HG03520 (cell line): ENCODE measurements around the gene CCDC150.
"Not testable (repeated sequence)": the region's sequence is repeated elsewhere in the genome, so short reads cannot be mapped to it uniquely, and the experiment has no call there.

Experiments used
- ATAC-seq: cut with Tn5 transposase; IDR thresholded peaks from one replicate; pipeline ENCODE4 v1.9.1; 2021; ENCODE audit warnings: mild to moderate bottlenecking, moderate library complexity; ENCODE audit not compliant: unreplicated experiment

Gene CCDC150

DNA sequence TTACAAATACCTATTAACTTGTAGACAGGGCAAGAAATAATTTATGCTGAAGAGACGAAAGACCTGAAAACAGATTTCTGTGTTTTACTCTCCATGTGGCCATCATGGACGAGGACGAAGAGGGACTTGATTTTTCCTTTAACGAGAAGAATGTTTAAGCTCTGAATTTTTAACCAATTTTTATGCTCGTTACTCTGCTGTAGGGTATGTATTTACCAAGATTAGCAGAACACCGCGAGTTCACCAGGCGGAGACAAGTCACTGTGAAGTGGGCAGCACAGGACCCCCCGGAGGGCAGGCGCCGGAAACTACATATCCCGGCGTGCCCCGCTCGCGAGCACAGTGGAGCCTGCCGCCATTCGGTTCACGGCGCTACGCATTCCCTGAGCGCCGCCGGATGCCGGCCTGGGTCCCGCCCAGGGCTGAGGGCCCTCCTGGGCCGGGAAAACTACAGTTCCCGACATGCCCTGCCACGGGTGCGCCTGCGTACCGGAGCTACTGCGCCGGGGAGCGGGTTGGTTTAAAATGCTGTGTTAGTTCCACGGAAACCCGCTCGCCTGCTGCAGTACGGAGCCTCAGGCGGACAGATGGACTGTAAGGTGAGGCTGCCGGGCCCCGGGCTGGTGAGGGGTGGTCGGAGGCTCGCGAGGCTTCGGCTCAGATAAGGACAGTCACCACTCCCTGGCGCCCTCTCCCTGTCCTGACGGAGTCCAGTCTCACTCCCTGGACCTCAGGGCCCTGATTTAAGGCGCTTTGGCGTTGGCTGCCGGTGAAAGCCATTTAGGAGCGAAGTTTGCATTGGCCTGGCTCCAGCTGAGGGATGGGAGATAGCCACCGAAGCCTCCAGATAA is at the start of gene CCDC150:
TSS of gene CCDC150 (plus strand) at position 536 of the 851 bp plus-strand sequence. CDS start at position 588, 52 bp downstream.
- ATAC-seq: peak; percentile 100

DNA sequence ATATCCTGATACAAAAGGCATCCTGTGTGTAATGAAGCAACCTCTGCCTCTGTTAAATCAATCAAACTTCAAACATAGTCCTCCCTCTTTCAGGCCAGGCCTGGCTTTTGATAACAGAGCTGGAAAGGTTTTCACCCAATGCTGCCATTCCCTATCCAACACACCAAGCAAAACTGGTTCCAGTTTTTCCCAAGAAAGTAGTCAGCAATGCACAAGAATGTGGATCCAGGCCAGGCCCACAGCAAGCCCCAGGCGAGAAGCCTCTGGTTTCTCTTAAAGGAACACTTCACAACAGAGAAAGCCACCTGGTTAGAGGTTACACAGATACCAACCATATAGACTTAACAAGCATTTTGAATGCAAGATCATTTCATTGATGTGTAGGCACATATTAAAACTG is 49.2 kb upstream of the CCDC150 start:
- ATAC-seq: no peak

DNA sequence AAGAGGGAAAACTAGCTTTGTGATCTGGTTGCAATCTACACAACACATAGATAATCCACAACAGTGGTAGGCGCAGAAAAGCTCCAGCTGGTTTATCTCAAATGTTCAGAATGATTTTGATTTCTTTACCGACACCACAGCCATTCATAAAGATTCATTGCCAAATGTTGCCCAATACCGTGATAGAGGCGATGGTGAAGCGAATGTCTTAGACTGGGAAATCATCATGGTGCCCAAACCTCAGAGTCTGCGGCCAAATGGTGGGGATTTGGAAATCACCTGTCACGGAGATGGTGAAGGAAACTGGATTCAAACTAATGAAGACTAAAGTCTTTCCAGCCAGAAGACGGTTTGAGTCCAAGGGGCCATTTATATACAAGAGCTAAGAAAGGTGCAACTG is 48.5 kb upstream of the CCDC150 start:
- no peak for ATAC-seq

DNA sequence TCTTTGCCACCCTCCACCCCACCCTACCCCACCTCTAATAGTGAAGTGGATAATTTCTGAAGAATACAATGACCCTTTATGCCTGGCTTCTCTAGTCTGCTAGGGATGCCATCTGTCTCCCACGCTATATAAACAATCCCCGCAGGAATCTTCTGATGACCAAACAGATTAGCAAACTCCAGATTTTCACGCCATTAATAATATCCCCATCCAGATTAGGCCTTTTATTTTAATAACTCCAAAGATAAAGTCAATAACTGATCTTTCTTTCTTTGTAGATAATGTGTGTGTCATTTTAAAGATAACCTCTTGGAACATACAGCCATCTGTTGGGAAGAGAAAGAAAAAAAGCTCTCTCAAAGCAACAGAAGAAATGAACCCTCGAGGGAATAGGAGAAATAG is 47.9 kb upstream of the CCDC150 start:
- ATAC-seq: no peak

DNA sequence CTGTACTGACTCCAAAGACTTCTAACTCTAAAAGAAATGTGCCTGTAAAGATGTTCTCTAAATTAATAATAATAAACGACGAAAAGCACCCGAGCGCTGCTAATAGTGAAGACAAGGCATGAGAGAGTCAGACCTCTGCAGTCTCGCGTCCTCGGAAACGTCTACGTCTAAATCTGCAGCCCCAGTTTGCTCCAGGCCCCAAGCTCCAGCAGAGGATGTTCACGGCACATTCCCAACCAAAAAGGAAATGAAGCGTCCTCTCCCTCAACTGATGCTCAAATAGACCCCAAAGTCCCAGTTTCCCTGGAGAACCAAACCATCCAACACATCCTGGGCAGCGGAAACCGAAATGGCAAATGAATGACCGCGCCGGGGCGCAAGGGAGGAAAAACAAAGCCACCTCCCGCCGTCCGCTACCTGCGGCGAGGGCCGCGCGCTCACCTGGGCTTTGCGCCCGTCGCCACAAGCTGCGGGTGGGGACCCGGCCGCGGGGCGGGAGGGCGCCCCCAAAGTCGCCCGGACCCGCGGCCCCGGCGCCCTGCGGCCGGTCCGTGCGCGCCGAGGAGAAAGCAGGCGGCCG is 47.1 kb upstream of the CCDC150 start:
- ATAC-seq: peak; percentile 27

DNA sequence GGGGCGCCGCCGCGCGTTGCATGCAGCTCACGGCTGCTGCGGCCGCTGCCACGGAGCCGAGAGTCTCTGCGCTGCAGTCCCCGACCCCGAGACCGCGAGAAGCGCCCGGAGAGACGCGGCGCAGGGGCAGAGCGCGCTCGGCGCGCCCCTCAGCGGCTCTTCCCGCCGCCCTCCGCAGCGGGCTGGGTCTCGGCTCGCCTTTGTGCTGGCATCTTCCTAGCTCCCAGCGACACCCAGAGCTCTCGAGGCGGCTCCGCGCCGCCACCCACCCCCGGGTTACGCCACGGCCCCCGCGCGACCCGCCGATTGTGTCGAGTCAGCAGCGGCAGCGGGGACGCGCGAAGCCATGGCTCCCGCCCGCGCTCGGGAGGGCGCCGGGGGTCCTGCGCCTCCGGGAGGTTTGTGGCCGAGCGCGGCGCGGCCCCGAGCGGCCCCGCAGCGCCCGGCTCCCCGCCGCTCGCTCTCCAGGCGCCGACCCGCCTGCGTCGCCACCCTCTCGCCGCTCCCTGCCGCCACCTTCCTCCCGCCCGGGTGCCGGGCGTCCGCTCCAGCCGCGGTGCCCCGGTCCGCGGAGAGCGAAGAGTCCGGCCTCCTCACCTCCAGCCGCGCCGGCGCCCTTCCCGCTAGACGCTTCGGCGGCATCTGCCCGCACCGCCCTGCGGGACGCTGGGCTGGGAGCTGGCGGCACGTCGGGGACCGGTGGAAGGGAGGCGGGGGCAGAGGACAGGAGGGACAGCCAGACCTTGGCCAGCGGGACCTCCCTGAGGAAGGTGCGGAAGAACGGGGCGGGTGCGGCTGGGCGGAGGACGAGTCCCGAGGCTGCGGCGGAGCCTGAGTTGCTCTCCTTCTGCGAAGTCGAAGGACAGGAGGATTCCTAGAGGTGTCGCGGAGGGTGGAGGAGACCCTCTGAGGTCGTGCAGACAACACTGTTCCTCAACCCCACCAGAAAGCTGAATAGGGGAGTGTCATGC is 46.3 kb upstream of the CCDC150 start, which contains the start of gene HECW2:
TSS of gene HECW2 (minus strand) at position 644 of the 971 bp plus-strand sequence.
- peak; percentile 71 for ATAC-seq

DNA sequence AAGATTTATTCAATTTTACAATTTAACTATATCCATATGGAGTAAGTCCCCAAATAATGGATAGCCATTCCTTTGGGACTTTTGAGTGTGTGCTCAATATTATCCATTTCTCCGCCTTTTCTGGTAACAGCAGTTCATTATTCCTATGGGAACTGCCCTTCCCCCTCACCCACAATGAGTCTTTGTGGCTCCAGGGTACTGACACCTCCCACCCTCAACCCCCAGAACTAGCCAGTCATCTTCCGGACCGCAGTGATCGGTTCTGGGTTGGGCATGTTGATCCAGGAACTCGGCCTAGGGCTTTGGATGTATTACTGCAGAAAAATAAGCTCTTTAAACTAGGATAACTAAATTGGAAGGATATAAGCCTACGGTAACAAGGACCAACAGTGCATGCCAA is 45.4 kb upstream of the CCDC150 start:
- no peak for ATAC-seq

DNA sequence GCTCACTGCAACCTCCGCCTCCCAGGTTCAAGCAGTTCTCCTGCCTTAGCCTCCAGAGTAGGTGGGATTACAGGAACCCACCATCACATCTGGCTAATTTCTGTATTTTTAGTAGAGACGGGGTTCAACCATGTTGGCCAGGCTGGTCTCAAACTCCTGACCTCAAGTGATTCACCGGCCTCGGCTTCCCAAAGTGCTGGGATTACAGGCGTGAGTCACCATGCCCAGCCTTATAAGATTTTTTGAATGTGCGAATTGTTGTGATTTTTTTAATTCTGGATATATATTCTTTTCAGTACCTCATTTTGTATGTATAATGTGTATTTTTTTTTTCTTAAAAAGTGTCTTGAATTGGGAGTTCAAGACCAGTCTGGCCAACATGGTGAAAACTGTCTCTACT is 42.0 kb upstream of the CCDC150 start:
- no peak for ATAC-seq

DNA sequence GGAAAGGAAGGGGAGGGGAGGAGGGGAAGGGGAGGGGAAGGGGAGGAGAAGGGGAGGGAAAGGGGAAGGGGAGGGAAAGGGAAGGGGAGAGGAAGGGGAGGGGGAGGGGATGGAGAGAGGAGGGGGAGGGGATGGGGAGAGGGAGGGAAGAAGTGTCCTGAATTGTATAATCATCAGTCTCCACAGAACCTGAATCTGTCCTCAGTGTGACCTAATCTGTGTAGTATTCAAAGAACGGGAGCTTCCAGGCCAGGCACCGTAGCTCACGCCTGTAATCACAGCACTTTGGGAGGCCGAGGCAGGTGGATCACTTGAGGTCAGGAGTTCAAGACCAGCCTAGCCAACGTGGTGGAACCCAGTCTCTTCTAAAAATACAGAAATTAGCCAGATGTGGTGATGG is 41.1 kb upstream of the CCDC150 start:
- ATAC-seq: no peak

DNA sequence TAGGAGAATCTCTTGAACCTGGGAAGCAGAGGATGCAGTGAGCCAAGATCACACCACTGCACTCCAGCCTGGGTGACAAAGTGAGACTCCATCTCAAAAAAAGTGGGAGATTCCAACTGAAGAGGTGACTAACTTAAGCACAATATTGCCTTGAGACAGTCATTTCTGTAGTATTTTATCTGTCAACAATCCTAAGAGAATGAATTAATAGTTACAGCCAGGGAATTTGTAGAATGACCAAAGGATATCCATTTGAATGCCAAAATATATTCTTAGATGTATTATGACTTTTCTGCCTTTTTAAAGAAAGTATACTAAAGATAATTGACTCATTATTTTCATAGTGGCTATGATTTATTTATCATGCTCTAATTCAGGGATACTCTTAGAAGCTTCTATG is 40.7 kb upstream of the CCDC150 start:
- ATAC-seq: no peak

DNA sequence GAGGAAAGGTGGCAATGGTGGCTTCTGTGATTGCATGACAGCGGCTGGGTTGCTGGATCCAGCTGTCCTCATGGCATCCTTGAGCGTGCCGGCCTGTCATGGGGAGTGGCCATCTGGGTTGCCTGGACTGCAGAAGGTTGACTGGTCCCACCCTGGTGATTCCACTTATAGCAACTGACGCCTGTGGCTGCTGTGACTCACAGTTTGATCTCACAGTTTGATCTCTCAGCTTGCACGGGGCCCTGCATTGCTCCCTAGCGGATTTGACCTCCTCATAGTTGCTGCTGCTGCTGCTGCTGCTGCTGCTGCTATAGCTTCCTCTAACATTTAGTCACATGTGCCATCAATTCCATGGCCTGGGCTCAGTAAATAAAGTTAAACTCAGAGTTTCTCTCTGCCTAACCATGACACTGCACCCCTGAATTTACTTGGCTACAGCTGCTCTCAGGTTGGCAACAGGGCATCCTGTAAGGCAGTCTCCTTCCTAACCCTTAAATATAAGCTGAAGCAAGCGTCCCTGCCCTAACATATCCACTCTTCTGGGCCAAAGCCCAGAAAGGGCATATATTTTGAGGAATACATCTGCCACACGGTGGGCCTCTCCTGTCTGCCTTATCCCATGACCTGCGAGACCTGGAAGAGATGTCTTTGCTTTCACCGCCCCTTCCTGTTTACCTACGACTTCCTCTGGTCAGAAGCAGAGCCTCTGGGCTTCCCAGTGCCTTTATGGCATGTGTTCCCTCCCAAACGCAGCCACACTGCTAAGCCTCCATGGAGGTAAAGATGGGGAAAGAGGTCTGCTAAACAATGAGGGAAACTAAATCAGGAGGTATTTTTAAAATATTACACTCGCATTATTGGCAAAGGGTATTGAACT is 37.8 kb upstream of the CCDC150 start:
- ATAC-seq: no peak

DNA sequence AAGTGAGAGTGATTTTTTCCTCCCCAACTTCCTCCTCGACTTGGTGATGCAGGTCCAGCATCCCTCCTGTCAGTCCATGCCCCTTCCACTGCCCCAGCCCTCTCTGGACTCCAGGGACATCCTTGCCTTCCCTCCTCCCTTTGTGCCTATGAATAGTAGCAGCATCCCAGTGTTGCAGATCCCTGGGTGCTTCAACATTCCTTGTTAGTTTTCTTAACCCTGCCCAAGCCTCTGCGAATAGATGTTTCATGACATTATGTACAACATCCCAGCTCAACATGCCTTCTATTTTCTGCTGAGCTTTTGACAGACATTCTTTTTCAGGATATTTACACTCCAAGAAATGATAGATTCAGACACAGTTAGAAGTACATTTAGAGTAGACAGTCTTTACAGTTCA is 35.3 kb upstream of the CCDC150 start:
- no peak for ATAC-seq

DNA sequence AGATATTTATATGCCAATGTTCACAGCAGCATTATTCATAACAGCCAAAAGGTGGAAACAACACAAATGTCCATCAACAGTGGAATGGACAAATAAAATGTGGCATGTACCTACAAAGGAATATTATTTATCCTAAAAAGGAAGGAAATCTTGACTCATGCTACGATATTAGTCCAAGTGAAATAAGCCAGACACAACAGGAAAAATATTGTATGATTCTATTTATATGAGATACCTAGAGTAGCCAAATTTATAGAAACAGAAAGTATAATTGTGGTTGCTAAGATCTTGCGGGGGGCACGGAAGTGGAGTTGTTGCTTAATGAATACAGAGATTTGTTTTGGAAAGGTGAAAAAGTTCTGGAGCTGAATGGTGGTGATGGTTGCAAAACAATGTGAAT is 33.0 kb upstream of the CCDC150 start:
- no peak for ATAC-seq

DNA sequence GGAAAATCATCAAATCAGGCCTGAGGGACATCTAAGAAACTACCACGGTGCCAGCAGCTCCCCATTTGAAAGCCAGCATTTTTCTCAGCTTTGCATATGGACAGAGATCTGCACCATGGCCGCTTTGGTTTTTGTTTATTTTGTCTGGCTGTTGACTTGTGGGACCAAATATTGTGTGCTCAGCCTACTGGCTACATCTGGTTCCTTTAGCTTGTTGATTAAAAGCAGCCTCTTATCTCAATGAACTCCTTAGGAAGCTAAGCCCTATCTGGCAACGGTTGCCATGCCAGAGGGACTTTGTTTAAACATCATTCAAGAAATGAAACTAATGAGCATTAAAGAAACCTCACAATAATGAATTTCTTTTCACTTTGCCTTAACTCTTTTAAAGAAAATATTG is 32.4 kb upstream of the CCDC150 start:
- ATAC-seq: no peak

DNA sequence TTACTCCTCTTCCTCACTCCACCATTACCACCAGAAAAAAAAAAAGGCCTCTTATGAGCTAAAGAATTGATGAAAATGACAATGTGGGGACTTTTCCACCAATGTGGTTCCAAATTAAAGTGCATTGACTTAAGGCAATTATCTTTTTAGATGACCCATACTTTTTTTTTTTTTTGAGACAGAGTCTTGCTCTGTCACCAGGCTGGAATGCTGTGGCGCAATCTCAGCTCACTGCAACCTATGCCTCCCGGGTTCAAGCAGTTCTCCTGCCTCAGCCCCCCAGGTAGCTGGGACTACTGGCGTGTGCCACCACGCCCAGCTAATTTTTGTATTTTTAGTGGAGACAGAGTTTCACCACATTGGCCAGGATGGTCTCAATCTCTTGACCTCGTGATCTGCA is 31.6 kb upstream of the CCDC150 start:
- not testable (repeated sequence) for ATAC-seq

DNA sequence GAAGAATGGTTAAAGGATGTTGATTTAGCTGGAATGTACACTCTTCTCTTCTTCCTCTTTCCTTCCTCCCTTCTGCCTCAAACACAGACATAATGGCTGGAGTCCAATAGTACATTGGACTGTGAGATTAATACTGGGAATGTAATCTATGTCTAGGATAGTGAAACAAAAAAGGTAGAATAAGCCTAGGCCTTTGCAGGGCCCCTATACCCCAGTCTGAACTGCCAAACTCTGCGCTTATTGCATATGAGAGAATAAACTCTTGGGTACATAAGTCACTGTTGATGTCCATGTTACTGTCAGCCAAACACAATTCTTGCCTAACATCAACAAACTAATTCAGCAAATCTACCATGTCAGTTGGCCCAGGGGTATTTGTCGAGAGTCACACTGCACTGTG is 29.7 kb upstream of the CCDC150 start:
- ATAC-seq: no peak

DNA sequence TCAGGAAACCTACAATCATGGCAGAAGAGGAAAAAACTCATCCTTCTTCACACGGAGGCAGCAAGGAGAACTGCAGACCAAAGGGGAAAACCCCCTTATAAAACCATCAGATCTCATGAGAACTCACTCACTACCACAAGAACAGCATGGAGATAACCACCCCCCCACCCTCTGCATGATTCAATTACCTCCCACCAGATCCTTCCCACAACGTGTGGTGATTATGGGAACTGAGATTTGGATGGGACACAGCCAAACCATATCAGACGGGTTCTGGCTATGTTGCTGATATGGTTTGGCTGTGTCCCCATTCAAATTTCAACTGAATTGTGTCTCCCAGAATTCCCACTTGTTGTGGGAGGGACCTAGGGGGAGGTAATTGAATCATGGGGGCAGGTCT is 28.7 kb upstream of the CCDC150 start:
- no peak for ATAC-seq

DNA sequence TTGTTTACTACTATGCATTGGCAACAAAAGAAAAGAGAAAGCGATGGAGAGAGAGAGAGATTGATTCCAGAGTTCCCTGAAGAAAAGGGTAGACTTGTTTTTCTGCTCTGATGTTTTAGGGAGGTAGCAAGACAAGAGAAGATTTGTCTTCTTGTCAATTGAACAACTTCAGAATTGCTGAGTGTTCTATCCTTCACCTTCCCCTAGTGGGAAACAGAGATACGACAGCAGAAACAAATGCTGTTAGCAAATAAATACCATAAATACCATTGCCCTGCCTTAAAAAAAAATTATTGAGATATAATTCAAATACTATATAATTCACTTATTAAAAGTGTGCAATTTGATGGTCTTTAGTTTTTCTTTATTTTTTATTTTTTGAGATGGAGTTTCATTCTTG is 26.2 kb upstream of the CCDC150 start:
- ATAC-seq: no peak

DNA sequence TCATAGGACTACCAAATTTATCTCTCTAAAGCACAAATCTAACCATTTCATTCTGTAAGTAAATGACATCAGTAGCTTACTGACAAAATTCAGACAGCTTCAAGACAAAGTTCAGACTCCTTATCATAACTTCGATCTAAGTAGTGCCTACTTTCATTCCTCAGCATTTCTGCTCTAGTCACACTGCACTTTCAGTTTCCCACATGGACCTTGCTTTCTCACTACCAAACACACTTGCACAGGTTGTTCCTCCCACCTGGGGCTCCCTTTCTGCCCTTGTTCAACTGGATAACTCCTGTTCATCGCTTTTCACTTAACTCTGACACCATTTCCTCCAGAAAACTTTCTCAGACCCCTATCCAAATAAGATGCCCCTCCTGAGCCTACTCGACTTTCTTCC is 22.1 kb upstream of the CCDC150 start:
- no peak for ATAC-seq

DNA sequence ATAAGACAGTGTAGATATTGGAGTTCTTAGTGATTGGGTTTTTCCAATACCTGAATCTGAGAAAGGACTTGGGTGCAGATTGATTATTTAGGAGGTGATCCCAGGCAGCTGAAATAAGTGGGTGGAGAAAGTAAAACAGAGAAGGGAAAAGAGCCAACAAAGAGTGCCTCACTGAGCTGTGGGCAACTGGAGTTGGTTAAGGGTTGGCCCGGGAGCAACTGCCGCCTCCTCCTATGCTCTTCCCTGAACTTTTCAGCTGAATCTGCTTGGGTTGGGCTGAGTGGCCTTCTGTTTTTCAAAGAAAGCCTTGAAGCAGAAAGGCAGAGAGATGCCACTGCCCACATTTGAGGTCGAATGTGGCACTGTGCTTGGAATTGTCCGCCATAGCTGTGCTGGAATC is 20.9 kb upstream of the CCDC150 start:
- no peak for ATAC-seq
